Activated T-cell treated with anti-CD3 and anti-CD28 coated beads, Interleukin-2, amount 50 U/mL, for 48 hours (primary cell): ENCODE data around the gene MYRF.

Experiments
- DNase-seq, 2 experiments: peaks; one replicate each; pipeline ENCODE4 v3.0.0-alpha.2; 2020

MYRF gene

GRCh38 chr11:61799665-61800284 is 47.3 kb downstream of the MYRF start:
- no peak for DNase-seq

- DNase-seq, result no peak
Observed at GRCh38 chr11:61800331-61801281, 48.2 kb downstream of the MYRF start.

GRCh38 chr11:61802605-61803004 is 50.2 kb downstream of the MYRF start:
- DNase-seq, result no peak

GRCh38 chr11:61803889-61804647 is 51.6 kb downstream of the MYRF start:
- DNase-seq, result no peak

GRCh38 chr11:61805146-61805545 is 52.7 kb downstream of the MYRF start:
- DNase-seq, result no peak

- no peak for DNase-seq
Observed at GRCh38 chr11:61806785-61807184, 54.3 kb downstream of the MYRF start.

GRCh38 chr11:61810671-61811175 is 58.3 kb downstream of the MYRF start:
- no peak for DNase-seq

GRCh38 chr11:61811831-61812230 is 59.4 kb downstream of the MYRF start:
- no peak for DNase-seq

GRCh38 chr11:61812736-61813411 is 60.4 kb downstream of the MYRF start:
- DNase-seq, result no peak

GRCh38 chr11:61814247-61814957 is 62.0 kb downstream of the MYRF start:
- peak in 1 of 2 experiments; percentile 45 for DNase-seq

- DNase-seq, result peak; percentile 75 to 79
Observed at GRCh38 chr11:61814958-61815789, 62.7 kb downstream of the MYRF start.

- DNase-seq, result peak; percentile 76 to 79
Observed at GRCh38 chr11:61815790-61816735, 63.6 kb downstream of the MYRF start.

- peak; percentile 87 to 90 for DNase-seq
Observed at GRCh38 chr11:61816736-61817455, 64.5 kb downstream of the MYRF start, which contains the start of gene FADS1. Gene FADS1 (minus strand): TSS chr11:61817003. CDS start chr11:61816929, 74 bp downstream.

GRCh38 chr11:61817471-61818202 is 65.2 kb downstream of the MYRF start:
- DNase-seq, result no peak

GRCh38 chr11:61820174-61820573 is 67.7 kb downstream of the MYRF start:
- DNase-seq, result no peak

- no peak for DNase-seq
Observed at GRCh38 chr11:61826930-61827570, 74.6 kb downstream of the MYRF start.

- peak; percentile 84 to 87 for DNase-seq
Observed at GRCh38 chr11:61827571-61828378, 75.3 kb downstream of the MYRF start, which contains the start of gene FADS2. Gene FADS2 (plus strand): TSS chr11:61828300. CDS start chr11:61828391, 91 bp downstream.
